ENCODE data around the gene FHOD1. TPM values are rescaled to one million over a fixed set of nuclear protein-coding genes. Genes with fewer than 3 reads are reported as not detected.

Gene FHOD1
- total RNA-seq, 3 donors from 2014 or later: 30.7 to 36.5 (median 34.1) TPM

DNA sequence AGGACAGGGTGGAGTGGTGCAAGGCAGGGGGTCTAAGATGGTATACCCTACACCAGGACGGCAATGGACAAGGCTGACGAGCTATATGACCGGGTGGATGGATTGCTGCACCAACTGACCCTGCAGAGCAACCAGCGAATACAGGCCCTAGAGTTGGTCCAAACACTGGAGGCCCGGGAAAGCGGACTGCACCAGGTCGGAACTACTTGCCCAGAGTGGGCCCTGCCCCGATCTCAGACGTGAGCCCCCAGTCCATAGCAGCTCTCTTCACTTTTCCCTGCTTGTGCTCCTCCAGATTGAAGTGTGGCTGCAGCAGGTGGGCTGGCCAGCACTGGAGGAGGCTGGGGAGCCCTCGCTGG, 35.1 kb upstream of the FHOD1 start:
- no peak for ATAC-seq
- no peak for DNase-seq
- Histone ChIP-seq H3K4me1 (ENCODE audit: low read depth) (peaks cover 5% of the 10 kb centered on the region), H3K9me3 (no peaks in the 10 kb centered on the region), H3K4me3 (no peak overlapping the region), H3K36me3 (ENCODE audit: low read depth) (no peaks in the 10 kb centered on the region)
- intact Hi-C loops (cut with DNase I, micrococcal nuclease): no loop called here
- TF ChIP-seq, protein P1, sequence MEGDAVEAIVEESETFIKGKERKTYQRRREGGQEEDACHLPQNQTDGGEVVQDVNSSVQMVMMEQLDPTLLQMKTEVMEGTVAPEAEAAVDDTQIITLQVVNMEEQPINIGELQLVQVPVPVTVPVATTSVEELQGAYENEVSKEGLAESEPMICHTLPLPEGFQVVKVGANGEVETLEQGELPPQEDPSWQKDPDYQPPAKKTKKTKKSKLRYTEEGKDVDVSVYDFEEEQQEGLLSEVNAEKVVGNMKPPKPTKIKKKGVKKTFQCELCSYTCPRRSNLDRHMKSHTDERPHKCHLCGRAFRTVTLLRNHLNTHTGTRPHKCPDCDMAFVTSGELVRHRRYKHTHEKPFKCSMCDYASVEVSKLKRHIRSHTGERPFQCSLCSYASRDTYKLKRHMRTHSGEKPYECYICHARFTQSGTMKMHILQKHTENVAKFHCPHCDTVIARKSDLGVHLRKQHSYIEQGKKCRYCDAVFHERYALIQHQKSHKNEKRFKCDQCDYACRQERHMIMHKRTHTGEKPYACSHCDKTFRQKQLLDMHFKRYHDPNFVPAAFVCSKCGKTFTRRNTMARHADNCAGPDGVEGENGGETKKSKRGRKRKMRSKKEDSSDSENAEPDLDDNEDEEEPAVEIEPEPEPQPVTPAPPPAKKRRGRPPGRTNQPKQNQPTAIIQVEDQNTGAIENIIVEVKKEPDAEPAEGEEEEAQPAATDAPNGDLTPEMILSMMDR (IDR thresholded peaks at IDR 0.05): no peak

DNA sequence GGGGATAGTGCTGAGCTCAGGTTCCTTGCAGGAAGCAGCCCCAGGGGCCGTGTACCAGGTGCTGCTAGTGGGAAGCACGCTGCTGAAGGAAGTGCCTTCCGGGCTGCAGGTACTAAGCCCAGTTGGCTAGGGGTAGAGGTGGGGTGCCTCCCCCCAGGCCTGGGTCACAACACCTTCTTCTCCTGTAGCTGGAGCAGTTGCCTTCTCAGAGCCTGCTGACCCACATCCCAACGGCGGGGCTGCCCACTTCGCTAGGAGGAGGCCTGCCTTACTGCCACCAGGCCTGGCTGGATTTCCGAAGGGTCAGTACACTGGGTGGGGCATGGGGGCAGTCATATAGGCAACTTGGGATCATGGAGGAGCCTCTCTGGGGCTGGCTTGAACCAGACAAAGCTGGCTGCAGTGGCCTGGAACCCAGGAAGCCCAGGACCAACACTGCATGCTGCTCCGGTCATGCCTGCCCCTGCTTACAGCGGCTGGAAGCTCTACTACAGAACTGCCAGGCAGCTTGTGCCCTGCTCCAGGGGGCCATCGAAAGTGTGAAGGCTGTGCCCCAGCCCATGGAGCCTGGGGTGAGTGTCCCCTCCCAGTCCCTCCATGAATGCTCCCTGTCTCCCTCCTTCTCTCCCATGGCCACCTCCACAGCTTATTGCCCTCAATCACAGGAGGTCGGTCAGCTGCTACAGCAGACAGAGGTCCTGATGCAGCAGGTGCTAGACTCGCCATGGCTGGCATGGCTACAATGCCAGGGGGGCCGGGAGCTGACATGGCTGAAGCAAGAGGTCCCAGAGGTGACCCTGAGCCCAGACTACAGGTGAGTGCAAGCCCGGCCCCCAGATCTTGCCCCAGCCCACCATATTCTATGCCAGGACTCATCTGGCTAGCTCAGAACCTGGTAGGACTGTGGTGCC, 34.5 kb upstream of the FHOD1 start:
- ATAC-seq (no peak), DNase-seq (no peak)
- no peak overlapping the region for H3K4me3 ChIP-seq
- H3K36me3 ChIP-seq (ENCODE audit: low read depth): no peaks in the 10 kb centered on the region
- H3K4me1 ChIP-seq (ENCODE audit: low read depth): peaks cover 5% of the 10 kb centered on the region
- intact Hi-C loops (cut with DNase I, micrococcal nuclease): no loop called here
- no peaks in the 10 kb centered on the region for H3K9me3 ChIP-seq
- TF ChIP-seq, protein P1 (IDR thresholded peaks at IDR 0.05): no peak

DNA sequence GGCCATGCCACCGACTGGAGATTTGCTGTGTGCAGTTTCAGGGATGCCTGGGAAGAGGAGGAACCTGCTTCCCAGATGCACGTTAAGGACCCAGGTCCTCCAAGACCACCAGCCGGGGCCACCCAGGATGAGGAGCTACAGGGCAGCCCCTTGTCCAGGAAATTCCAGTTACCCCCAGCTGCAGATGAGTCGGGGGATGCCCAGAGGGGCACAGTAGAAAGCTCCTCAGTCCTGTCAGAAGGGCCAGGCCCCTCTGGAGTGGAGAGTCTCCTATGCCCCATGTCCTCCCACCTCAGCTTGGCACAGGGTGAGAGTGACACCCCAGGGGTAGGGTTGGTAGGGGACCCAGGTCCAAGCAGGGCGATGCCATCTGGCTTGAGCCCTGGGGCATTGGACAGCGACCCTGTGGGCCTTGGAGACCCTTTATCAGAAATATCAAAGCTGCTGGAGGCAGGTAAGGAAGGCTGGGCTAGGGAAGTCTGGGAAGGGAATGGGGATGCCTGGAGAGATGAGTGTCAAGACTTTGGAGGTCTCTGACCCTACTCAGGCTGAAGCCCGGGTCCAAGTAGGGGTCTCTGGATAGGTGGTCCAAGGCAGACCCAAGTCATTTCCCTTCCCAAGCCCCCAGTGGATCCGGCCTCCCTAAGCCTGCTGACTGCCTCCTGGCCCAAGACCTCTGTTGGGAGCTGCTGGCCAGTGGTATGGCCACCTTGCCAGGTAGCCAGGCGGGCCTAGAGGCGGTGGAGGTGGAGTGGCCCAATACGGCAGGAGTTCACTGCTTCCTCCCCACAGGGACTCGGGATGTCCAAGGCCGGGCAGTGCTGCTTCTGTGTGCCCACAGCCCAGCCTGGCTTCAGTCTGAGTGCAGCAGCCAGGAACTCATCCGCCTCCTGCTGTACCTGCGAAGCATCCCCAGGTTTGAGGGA, 33.1 kb upstream of the FHOD1 start:
- Histone ChIP-seq H3K4me1 (ENCODE audit: low read depth) (peaks cover 5% of the 10 kb centered on the region), H3K36me3 (ENCODE audit: low read depth) (no peaks in the 10 kb centered on the region), H3K9me3 (no peaks in the 10 kb centered on the region), H3K4me3 (no peak overlapping the region)
- no peak for ATAC-seq
- no peak for DNase-seq
- TF ChIP-seq, protein P1 (IDR thresholded peaks at IDR 0.05): no peak
- intact Hi-C loops (cut with DNase I, micrococcal nuclease): no loop called here

DNA sequence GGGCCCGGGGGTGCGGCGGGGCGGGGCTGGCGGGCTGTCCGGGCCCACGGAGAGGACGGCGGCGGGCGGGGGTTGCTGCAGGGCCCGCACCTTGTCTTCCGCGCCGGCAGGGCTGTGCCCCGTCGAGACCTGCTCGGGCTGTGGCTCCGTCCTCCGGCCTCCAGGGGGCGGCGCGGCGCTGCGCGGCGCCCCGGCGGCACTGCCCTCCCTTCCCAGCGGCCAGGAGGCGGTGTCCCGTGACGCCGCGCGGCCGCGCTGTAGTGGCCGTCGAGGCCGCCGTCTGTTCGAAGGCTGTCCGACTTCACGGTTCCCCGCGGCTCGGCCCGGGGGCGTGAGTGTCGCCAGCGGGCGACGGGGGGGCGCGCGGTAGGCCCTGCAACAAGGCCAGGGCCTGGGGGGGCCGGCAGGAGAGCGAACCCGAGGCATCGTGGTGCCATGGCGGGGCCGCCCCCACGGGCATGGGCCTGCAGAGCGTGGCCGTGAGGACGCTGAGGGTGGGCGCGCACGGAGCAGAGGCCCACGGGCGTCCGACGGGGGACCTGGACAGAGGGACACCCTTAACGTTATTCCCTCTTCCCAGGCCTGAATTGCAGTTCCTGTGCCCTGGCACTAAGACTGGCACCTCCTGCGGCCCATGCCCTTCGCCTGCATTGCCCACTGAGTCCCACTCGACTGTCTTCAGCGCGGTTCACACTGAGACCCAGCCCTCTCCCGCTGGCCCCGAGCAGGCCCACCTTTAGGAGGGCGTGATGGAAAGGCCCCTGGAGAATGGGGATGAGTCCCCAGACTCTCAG, 32.2 kb upstream of the FHOD1 start, which contains the start of gene PLEKHG4:
Gene PLEKHG4 (plus strand): TSS at position 237 of the 794 bp plus-strand sequence. CDS start 513 bp downstream, at position 750.
- Histone ChIP-seq H3K36me3 (ENCODE audit: low read depth) (no peaks in the 10 kb centered on the region), H3K4me3 (peak within 1 kb of the TSS; percentile 67), H3K9me3 (no peaks in the 10 kb centered on the region), H3K4me1 (ENCODE audit: low read depth) (peaks cover 5% of the 10 kb centered on the region)
- DNase-seq (peak; percentile 82 to 89 (median 85)), ATAC-seq (peak; percentile 97)
- intact Hi-C loops (cut with DNase I, micrococcal nuclease): no loop called here
- TF ChIP-seq, protein P1 (IDR thresholded peaks at IDR 0.05): peak; percentile 74

DNA sequence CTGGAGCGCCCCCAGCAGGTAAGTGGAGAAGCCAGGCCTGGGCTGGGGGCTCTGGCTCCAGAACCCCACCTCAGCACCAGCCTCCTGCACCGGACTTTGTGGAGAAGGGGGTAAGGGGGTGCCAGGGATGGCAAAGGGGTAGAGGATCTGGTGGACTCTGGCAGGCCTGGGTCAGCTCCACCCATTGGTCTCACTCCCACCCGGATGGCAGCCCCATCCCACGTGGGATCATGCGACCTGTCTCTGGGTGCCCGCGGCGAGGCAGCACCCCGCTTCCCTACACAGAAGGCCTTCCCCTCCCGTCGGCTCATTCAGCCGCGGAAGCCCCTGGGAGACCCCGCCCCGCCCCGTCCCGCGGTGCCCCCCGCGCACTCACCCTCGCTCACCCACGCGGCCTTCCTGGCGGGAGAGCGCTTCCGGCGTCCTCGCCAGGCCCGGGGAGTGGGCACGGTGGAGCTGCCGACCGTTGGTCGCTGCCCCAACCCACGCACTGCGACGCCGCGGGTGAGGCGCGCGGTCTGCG, 31.6 kb upstream of the FHOD1 start:
- ATAC-seq (peak; percentile 49), DNase-seq (peak in 2 of 3 donors; percentile 49 to 68)
- Histone ChIP-seq H3K4me3 (peak overlapping the region; percentile 67), H3K9me3 (no peaks in the 10 kb centered on the region), H3K36me3 (ENCODE audit: low read depth) (no peaks in the 10 kb centered on the region), H3K4me1 (ENCODE audit: low read depth) (peaks cover 5% of the 10 kb centered on the region)
- intact Hi-C loops (cut with DNase I, micrococcal nuclease): no loop called here
- TF ChIP-seq, protein P1 (IDR thresholded peaks at IDR 0.05): no peak

All from mucosa of descending colon (tissue), 3 donors.